Mucosa of gallbladder (tissue), 1 donor: ENCODE measurements around the gene CFAP210. TPM values are rescaled to one million over a fixed set of nuclear protein-coding genes. Genes with fewer than 3 reads are reported as not detected.

ENCODE experiments used
- DNase-seq: peaks from one replicate; pipeline ENCODE4 v3.0.0-alpha.2; 2020; ENCODE audit warnings: low spot score
- total RNA-seq: library from RNA; stranded (reverse); gene quantifications from one replicate; pipeline ENCODE4 v1.2.1, GENCODE V29; 2021
- donor health status: DM: no; HTN: no; CAD: no.

CFAP210 gene
- 0.23 TPM for total RNA-seq

GRCh38 chr2:169694113-169694893, at the start of gene CFAP210, which contains the start of gene PHOSPHO2:
Gene CFAP210, minus strand, starts transcription at chr2:169694405. Its CDS starts 78 bp downstream, at chr2:169694327.
Gene PHOSPHO2, plus strand, starts transcription at chr2:169694469. Its CDS starts 6,503 bp downstream, at chr2:169700972.
- DNase-seq, result peak; percentile 99

GRCh38 chr2:169743549-169743948, 49.3 kb upstream of the CFAP210 start:
- no peak for DNase-seq

GRCh38 chr2:169739351-169739750, 45.1 kb upstream of the CFAP210 start:
- no peak for DNase-seq

- no peak for DNase-seq
Observed at GRCh38 chr2:169738566-169739229, 44.5 kb upstream of the CFAP210 start.

- no peak for DNase-seq
Observed at GRCh38 chr2:169736902-169737301, 42.7 kb upstream of the CFAP210 start.

GRCh38 chr2:169735623-169736022, 41.4 kb upstream of the CFAP210 start:
- no peak for DNase-seq

- DNase-seq, result no peak
Observed at GRCh38 chr2:169734169-169734847, 40.1 kb upstream of the CFAP210 start.

GRCh38 chr2:169732583-169733358, 38.6 kb upstream of the CFAP210 start:
- no peak for DNase-seq

- no peak for DNase-seq
Observed at GRCh38 chr2:169732075-169732474, 37.9 kb upstream of the CFAP210 start.

- DNase-seq, result no peak
Observed at GRCh38 chr2:169729274-169729605, 35.0 kb upstream of the CFAP210 start.

- no peak for DNase-seq
Observed at GRCh38 chr2:169727065-169727464, 32.9 kb upstream of the CFAP210 start.

GRCh38 chr2:169721016-169721415, 26.8 kb upstream of the CFAP210 start:
- no peak for DNase-seq

GRCh38 chr2:169718930-169719504, 24.8 kb upstream of the CFAP210 start:
- DNase-seq, result no peak

- DNase-seq, result no peak
Observed at GRCh38 chr2:169717691-169718063, 23.5 kb upstream of the CFAP210 start.

GRCh38 chr2:169716938-169717690, 22.9 kb upstream of the CFAP210 start:
- no peak for DNase-seq

GRCh38 chr2:169716238-169716886, 22.2 kb upstream of the CFAP210 start:
- DNase-seq, result no peak

- no peak for DNase-seq
Observed at GRCh38 chr2:169715379-169716237, 21.4 kb upstream of the CFAP210 start.

- DNase-seq, result no peak
Observed at GRCh38 chr2:169714699-169715098, 20.5 kb upstream of the CFAP210 start.

GRCh38 chr2:169713331-169713730, 19.1 kb upstream of the CFAP210 start:
- no peak for DNase-seq
